Mucosa of descending colon (tissue), 3 donors: ENCODE results near the gene PTH1R. TPM values are rescaled to one million over a fixed set of nuclear protein-coding genes. Genes with fewer than 3 reads are reported as not detected.

Source experiments
- ATAC-seq: fragments of 200-7000 bp; cut with Tn5 transposase; one replicate; pipeline ENCODE4 v1.9.1; 2020; ENCODE audit warnings: mild to moderate bottlenecking, moderate library complexity
- DNase-seq, 3 donors: peaks; one replicate each; pipeline ENCODE4 v3.0.0-alpha.2; 2020
- H3K36me3 ChIP-seq: fragments of 200-600 bp; one replicate; pipeline ENCODE4 v1.8.0; 2021; ENCODE audit warnings: low read depth, mild to moderate bottlenecking
- H3K4me1 ChIP-seq: fragments of 200-600 bp; one replicate; pipeline ENCODE4 v1.8.0; 2021; ENCODE audit warnings: low read depth, mild to moderate bottlenecking
- H3K4me3 ChIP-seq: fragments of 200-600 bp; one replicate; pipeline ENCODE4 v1.8.0; 2021; ENCODE audit warnings: mild to moderate bottlenecking
- H3K9me3 ChIP-seq: fragments of 200-600 bp; one replicate; pipeline ENCODE4 v1.8.0; 2021; ENCODE audit warnings: mild to moderate bottlenecking
- CTCF ChIP-seq: fragments of 200-600 bp; IDR thresholded peaks from one replicate; pipeline ENCODE4 v1.8.0; 2022; ENCODE audit warnings: antibody characterized with exemption, mild to moderate bottlenecking
- intact Hi-C, 2 donors: fragments of 100-400 bp; cut with DNase I in 1 of 2; cut with micrococcal nuclease in 1 of 2; formaldehyde crosslinking; loops; one replicate each; pipeline versions ENCODE4 v1.11.0 to v1.11.1; 2022; cut with DNase I, micrococcal nuclease
- total RNA-seq, 3 donors: library from RNA; stranded (reverse); fragmentation: NEBNext Ultra II Directional in 2 of 3; extraction: Animal tissue kit (Norgen Biotek cat#: 25700) in 2 of 3; gene quantifications; one replicate each; pipeline versions ENCODE4 v1.2.1 to v1.2.4, GENCODE V29; 2021 to 2023
- donor health status: DM: no; HTN: no; CAD: no; lungs with moderate emphysema.
- donor health status: DM: no; HTN: no; CAD: no.
- donor health status: DM: no; HTN: yes; CAD: no.

Gene PTH1R
- total RNA-seq, 3 donors from 2014 or later, result 0.87 to 4.6 (median 1.9) TPM

- no peak for DNase-seq
- intact Hi-C loops, result no loop called here
- Histone ChIP-seq H3K9me3 (no peaks in the 10 kb centered on the region), H3K36me3 (no peaks in the 10 kb centered on the region), H3K4me3 (no peak overlapping the region), H3K4me1 (peaks cover 65% of the 10 kb centered on the region)
- ATAC-seq, result no peak
- no peak for TF ChIP-seq CTCF
Observed at GRCh38 chr3:46950177-46950576, 72.7 kb downstream of the PTH1R start.

- no peaks in the 10 kb centered on the region for H3K36me3 ChIP-seq
- no peak for TF ChIP-seq CTCF
- H3K4me1 ChIP-seq, result peaks cover 67% of the 10 kb centered on the region
- no peak overlapping the region for H3K4me3 ChIP-seq
- intact Hi-C loops, result no loop called here
- H3K9me3 ChIP-seq, result no peaks in the 10 kb centered on the region
- ATAC-seq (no peak), DNase-seq (no peak)
Observed at GRCh38 chr3:46950650-46951241, 73.2 kb downstream of the PTH1R start.

GRCh38 chr3:46952813-46953212, 75.3 kb downstream of the PTH1R start:
- Histone ChIP-seq H3K36me3 (no peaks in the 10 kb centered on the region), H3K4me1 (peaks cover 60% of the 10 kb centered on the region), H3K4me3 (no peak overlapping the region), H3K9me3 (no peaks in the 10 kb centered on the region)
- DNase-seq (no peak), ATAC-seq (no peak)
- TF ChIP-seq CTCF, result no peak
- intact Hi-C loops, result no loop called here

Other genes starting within 250 kb of the PTH1R start
- gene ALS2CL, start 184.0 kb upstream of the PTH1R start, total RNA-seq, result 10 to 100 TPM; 28.5 to 68.1 (median 43.7) TPM
- 1 to 10 TPM in 1 of 3 donors, under 1 TPM in 1, not detected in 1; 0.23 to 1.1 TPM for gene TMIE, start 176.3 kb upstream of the PTH1R start, total RNA-seq
- gene PRSS50, start 159.9 kb upstream of the PTH1R start, total RNA-seq, result under 1 TPM in 1 of 3 donors, not detected in 2; 0.16 TPM
- 1 to 10 TPM in 2 of 3 donors, under 1 TPM in 1; 0.32 to 3.1 (median 1.2) TPM for gene MYL3, start 14.3 kb upstream of the PTH1R start, total RNA-seq
- gene CCDC12, start 99.0 kb downstream of the PTH1R start, total RNA-seq, result 10 to 100 TPM; 40.7 to 59.2 (median 45.0) TPM
- gene NBEAL2, start 101.9 kb downstream of the PTH1R start, total RNA-seq, result 10 to 100 TPM; 49.2 to 94.0 (median 53.7) TPM